Anterior cingulate cortex (tissue), 58 donors: ENCODE results near the gene LDB3.
"Not testable (repeated sequence)": the region's sequence is repeated elsewhere in the genome, so short reads cannot be mapped to it uniquely, and the experiment has no call there.

Experiments used
- DNase-seq, 58 donors: peaks; one replicate each; lab custom pipeline; 2025; lab: John Stamatoyannopoulos, UW

Gene LDB3

DNA sequence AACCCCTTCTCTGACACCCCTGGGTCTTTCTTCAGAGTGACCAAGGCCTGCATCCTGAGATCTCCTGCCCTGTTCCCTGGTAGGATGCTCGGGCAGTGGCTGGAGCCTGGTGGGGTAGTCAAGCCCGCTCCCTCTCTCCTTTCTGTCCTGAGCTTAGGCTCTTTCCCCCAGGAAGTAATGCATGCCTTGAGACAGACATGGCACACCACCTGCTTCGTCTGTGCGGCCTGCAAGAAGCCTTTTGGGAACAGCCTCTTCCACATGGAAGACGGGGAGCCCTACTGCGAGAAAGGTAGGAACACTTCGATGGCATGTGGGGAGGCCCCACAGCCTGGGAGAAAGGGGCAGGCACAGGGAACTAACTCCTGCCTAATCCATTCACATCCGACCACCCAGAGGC lies 50.2 kb downstream of the LDB3 start:
- no peak for DNase-seq

DNA sequence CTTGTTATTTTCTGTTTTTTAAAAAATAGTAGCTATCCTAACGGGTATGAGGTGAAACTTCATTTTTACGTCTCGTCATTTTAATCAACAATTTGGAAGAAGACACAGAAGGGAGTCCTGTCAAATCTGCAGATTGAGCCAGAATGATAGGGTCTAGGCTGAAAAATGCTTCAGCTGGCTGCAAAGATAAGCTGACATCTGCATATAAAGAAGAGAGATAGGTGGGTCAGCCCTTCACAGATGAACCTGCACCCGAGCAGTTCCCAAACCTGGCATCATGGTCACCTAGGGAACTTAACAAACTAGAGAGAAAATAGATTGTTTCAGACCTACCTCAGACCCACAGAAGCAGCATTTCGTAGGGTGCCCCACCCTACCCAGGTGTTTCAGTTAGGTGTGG lies 52.9 kb downstream of the LDB3 start:
- DNase-seq = no peak

DNA sequence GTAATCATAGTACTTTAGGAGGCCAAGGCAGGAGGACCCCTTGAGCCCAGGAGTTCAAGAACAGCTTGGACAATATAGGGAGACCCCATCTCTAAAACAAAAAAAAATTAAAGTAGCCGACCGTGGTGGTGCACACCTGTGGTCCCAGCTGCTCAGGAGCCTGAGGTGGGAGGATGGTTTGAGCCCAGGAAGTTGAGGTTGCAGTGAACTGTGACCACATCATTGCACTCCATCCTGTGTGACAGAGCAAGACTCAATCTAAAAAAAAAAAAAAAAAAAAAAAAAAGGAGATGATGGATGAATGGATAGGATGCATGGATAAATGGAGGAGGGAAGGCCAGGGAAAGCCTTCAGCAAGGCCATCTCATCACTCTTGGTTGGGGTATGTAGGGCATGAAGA lies 54.7 kb downstream of the LDB3 start:
- no peak for DNase-seq

DNA sequence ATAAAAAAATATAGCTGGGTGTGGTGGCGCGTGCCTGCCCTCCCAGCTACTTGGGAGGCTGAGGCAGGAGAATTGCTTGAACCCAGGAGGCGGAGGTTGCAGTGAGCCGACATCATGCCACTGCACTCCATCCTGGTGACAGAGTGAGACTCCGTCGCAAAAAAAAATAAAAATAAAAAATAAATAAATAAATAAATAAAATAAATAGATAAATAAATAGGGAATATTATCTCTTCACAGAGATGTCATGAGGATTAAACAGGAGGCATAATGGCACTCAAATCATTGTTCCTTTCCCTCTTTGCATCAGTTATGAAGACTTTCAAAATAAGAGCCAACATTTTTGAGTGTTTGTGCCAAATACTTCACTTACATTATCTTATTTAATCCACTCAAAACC lies 56.1 kb downstream of the LDB3 start:
- no peak for DNase-seq

DNA sequence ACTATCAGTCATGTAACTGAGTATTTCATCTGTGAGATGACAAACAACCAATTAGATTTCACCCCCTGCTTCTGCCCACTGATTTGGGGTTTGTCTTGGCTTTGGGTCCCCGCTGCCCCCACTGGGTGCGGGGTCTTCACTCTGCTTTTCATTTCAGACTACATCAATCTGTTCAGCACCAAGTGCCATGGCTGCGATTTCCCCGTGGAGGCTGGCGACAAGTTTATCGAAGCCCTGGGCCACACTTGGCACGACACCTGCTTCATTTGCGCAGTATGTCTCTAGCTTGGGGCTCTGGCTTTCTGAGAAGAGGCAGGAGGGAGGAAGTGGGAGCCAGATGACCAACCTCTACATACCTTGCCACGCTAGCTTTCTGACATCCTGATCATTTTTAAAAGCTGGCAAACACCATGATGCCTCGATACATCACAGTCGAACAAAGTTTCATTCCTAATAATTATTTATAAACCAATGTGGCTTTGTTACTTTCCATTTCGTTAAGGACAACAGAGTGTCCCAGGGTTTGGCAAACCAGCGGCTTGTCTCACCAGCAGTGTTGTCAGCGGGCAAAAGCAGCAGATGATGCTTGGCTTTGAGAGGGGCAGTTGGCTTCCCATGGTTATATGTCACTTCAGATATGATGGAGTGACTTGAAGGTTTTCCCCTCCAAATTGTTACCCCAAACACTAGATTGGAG lies 57.8 kb downstream of the LDB3 start:
- no peak for DNase-seq

DNA sequence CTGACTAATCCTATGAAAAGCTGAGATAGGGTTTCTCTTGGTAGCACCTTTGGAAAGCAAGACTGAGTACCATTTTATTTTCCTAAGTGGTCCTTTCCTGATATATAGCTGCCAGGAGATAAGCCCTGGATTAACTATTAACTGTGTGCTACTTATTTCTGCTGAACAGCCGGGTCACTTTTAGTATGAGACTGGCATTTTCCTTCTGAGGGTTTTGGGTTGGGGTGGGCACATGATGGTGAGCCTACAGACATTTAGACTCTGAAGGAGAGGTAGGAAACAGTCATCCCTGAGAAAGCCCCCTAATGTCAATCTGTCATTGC lies 58.3 kb downstream of the LDB3 start:
- DNase-seq = no peak

DNA sequence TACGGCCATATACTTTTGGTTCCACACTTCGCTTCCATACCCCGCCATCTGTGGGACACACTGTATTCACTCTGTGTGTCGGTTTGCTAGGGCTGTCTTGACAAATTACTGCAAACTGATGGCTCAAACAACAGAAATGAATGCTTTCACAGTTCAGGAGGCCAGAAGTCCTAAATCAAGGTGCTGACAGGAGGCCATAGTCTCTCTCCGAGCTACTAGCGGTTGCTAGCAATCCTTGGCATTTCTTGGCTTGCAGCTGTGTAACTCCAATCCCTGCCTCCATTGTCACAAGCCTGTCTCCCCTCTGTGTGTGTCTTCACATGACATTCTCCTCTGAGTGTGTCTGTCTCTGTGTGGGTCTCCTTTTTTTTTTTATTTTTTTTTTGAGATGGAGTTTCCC lies 59.2 kb downstream of the LDB3 start:
- no peak for DNase-seq

DNA sequence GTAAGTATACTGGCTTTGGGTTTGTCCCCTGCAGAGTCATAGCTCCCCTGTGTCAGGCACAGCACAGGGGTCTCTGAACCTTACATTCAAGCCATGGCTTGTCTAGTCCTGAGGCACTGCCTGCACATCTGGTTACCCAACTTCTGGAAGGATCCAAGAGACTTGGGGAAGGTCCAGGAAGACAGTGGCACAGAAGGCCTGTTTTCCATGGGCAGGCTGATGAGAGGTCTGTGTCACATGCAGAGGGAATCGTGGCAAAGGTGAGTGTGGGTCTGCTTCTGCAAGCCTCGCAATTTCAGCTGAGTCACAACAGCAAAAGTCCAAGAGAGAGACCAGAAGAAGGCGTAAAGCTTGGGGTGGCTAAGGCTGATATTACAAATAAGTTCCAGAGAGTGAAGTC lies 59.7 kb downstream of the LDB3 start:
- DNase-seq = no peak

DNA sequence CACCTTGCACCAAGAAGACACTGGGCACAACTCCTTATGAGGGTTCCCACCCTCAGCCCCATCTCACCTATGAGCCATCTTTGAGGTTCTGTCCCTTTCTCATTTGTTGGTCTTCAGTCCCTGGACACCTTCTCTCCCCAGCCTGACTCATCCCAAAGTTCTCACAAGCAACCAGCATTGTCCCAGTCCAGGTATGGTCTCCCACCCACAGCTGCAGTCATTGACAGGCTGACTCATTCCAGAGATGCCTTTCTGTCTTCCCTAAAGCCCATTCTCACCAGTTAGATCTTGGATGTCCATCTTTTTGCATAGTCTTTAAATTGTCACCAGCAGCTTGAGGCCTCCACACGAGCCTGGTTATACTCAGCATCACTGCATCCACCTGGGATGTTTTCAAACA lies 61.4 kb downstream of the LDB3 start:
- DNase-seq = no peak

DNA sequence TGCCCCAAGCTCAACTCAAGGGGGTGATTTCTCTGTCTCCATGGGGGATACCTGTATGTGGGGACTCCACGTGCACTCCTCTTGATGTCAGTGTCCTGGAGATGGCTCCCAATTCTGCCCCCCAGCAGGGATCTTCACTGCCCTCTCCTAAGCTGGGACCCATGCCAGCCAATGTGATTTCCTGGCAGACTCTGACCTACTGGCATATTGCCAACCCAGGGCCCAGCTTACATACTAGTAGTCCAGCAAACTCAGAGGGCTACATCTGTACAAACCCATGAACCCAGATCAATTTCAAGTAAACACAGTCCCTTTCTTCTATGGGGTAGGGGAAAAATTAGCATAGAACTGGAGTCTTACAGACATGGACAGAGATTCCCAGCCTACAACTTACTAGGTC lies 61.9 kb downstream of the LDB3 start:
- DNase-seq = peak in 18 of 58 donors; percentile 4 to 89 (median 15)

DNA sequence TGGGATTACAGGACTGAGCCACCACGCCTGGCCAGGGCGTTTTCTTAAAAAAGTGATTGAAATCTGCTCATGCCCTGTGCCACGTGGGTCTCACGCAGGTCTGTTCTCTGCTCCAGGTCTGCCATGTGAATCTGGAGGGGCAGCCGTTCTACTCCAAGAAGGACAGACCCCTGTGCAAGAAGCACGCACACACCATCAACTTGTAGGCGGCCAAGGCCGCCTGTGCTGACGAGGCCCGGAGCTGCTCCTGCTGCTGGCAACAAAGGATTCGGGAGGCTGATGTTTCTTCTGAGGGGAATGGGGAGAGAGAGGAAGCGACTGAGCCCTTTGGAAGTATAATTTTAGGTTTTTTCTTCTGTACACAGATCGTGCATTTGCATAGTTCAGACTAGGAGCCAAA lies 64.5 kb downstream of the LDB3 start:
- no peak for DNase-seq

DNA sequence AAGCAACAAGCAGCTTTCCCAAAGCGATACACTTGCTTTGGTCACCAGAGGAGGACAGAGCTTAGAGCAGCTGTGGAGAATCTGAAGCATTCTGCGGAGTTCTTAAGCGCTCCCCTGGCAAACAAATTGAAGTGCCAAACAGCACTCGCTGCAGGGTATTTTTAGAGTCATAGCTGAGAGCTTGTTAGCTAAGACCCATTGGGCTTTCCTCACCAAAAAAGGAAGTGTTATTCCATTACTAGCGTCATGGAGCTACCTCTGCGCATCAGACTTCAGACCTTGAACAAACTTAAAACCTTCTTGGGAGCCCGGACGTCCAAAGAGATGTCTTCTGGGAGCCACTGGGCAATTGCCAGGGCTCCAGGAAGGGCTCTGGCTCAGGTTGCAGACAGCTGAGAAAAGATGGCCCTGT lies 65.0 kb downstream of the LDB3 start:
- peak in 12 of 58 donors; percentile 5 to 43 (median 14) for DNase-seq

DNA sequence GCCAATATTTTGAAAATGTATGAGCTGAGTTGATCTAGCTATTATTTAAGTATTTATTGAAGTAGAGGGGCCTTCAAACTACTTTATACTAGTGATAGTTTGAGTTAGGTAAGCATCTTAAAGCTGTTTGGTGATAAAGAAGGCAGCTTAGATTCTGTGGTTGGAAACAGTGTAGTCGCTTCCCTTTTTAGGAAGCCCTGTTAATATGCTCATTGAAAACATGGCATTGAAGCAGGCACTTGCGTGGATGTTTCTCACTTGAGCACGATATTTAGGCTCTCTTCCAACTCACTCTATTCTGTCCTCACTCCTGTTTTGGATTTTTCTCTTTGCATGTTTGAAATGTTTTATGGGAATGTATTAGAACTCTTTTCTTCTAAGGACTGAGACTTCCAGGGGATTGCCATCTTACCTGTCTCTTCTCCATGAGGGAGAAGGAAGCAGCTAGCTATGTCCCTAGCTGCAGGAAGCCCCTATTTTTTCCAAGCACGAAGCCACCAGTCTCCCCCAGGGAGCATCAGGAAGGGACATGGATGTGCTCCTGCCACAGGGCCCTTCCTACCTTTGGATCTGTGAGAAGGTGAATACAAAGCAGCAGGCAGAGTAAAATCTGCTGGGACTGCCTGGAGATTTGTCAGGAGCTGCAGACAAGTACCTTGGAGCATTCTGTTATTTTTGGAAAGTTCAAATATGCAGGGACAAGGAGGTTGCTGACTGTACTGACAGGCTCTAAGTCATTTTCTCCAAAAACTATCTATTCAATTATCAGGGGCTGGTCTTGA lies 66.1 kb downstream of the LDB3 start:
- DNase-seq = no peak

DNA sequence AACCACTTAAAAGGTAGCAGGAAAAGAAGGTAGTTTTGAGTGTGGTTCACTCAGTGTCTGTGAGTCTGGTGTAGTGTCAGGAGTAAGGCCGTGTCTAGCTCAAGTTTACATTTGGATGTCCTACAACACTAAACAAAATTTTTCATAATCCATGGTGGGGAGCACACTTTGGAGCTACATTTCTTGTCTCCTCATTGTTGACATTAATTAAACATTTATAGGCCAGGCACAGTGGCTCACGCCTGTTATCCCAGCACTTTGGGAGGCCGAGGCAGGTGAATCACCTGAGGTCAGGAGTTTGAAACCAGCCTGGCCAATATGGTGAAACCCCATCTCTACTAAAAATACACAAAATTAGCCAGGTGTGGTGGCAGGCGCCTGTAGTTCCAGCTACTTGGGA lies 67.0 kb downstream of the LDB3 start:
- DNase-seq = not testable (repeated sequence)

DNA sequence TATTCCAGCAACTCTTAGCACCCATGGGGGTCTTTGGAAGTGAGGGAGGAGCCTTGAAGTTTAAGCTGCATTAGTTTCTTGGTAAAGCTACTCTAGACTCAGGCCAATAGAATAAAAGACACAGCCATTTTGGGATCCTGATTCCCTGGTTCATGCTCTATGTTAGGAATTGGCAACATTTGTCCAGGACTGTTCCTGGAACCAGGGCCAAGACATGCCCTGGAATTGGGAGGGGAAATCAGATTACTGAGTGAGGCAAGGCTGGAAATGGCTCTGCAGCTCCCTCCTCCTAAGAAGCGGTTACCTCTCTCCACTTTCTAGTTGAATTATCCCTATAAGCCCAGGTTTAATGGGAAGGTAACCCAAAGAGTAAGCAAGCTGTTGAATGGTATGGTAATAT lies 73.9 kb downstream of the LDB3 start:
- DNase-seq = no peak

DNA sequence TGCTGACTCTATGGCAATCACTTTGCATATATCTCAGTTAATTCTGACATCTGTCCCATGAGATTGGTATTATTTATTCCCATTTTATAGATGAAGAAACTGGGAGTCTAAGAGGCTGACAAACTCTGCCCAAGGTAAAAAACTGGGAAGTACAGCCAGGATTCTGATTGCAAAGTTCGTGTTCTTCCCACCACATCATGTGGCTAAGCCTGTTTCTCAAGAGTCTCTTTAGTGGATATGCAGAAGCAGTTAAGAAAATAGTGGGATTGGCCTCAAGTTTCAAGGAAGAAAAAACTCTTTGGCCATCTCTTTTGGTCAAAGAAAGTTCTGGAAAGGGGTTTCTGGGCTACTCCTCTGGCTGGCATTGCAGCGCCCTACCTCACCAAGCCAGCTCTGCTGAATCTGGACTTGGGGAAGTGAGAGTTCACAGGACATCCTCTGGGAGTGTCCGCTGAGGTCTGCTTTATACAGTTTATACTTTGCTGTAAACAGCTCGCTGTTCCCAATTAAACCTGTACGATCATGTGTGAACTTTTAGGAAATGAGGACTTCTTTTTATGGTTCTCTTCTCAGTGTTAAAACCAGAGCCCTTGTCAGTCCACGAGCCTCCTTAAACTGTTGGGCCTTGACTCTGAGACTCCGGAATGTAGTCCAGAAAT lies 75.9 kb downstream of the LDB3 start:
- no peak for DNase-seq

DNA sequence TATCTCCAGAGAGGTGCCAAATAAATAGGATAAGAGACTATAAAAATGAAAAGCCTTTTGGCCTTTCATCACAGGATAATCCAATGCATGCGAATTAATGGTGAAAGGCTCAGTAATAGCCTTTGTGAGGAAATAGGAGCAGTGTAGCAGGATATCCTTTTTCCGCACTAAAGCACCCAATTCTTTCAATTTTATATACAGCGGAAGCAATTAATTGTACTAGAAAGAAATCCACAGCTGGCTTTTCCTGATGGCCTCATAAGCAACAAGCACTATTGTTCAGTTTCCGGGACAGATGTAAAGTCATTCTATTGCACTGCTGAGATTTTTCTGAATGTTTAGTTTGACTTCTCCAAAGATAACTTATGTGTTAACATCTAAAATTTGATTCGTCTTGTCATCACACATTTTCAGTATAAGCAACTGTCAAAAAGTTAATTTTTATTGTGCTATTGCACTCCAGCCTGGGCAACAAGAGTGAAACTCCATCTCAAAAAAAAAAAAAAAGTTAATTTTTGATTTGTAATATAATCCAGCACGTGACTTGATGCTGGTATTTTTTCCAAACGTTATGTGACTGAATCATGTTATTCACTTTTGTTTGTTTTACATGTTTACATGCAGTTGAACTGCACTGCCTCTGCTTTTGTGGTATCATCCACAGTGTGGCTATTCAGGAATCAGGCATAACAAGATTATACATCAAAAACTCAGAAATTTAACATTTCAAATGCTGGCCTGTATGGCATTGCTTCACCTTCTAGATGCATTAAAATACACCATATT lies 79.7 kb downstream of the LDB3 start:
- no peak for DNase-seq

DNA sequence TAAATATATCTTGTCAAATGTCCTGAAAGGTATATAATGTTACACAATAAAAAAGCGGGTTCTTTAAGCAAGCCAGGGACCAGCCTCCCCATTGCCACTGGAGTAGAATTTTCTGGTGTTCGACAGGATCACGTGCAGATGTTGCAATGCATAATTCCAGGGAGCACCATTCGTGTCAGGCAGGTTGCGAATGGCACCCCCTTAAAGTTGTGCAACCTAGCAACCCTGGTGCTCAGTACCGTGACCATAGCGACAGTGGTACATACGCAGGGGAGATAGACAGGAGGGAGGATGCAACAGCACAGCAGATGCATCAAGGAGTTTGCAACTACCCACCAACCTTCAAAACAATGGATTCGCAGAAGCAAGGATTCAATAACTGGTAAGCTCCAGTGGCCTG lies 81.5 kb downstream of the LDB3 start:
- DNase-seq = no peak

DNA sequence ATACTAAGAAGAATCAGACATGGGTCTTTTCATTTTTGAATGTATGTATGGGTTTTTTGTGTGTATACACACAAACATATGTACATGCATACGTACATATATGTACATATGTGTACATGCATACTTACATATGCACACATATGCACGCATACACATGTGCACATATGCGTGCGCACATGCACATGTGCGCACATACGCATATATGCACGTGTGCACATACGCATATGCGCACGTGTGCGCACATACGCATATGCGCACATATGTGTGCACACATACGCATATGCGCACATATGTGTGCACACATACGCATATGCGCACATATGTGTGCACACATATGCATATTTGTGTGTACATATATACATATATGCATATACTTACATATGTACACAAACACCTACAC lies 83.2 kb downstream of the LDB3 start:
- DNase-seq = no peak

DNA sequence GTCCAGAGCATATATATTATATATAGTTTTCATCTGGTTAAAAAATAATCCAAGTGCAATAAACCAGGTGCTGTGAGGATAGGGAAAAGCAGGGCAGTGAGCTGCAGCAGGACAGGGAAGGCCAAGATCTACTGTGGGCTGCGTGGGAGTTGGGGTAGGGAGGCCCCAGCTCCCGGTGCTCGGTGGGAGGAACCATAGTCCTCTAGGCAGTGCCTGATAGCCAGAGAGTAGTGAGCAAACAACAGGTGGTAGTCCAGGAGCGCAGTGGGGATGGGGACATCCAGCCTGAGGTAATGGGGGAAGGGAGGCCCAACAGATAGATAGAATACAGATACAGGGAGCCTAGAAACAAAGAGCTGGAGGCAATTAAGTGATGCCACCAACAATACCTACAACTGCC lies 84.0 kb downstream of the LDB3 start:
- no peak for DNase-seq

DNA sequence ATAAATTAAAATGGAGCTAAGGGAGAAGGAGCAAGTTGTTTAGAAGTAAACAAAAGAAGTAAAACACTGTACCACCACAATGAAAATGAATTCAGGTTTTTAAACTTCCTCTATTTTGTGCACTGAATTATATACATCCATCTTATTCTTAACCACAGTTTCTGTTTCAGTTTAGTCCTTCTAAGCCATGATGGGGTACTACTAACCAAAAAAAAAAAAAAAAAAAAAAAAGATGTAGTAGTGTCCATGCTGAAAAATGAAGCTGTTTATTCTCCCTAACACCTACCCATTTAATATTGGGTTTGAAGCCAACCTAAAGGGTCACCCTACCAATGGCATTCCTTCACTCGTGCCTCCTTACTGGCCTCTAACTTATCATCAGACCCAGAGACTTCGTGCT lies 84.7 kb downstream of the LDB3 start:
- DNase-seq = no peak
